A673 (cell line): ENCODE measurements around the gene TRIM71. TPM values are rescaled to one million over a fixed set of nuclear protein-coding genes. Genes with fewer than 3 reads are reported as not detected.

Experiments
- BruUV-seq: library from RNA; stranded (reverse); fragments of 400-500 nt; replicated peaks from 2 replicates; lab custom pipeline; 2021; lab: Mats Ljungman, UMichigan
- CTCF ChIA-PET: fragments of 300-600 bp; sonication (Branson Sonifier 250); formaldehyde crosslinking; loops from one replicate; lab custom pipeline; 2022; ENCODE audit warnings: antibody characterized with exemption; lab: Charles Lee
- POLR2A ChIA-PET: fragments of 300-600 bp; sonication (Branson Sonifier 250); formaldehyde crosslinking; loops from one replicate; lab custom pipeline; 2022; ENCODE audit warnings: antibody characterized with exemption; ENCODE audit not compliant: low non-redundant PET; lab: Charles Lee
- DNase-seq: peaks from one replicate; pipeline ENCODE4 v3.0.0-alpha.2; 2015; ENCODE audit warnings: low spot score
- H3K27ac ChIP-seq: fragments of 200-600 bp; sonication (generic); 2 replicates; pipeline ENCODE4 v1.5.1; 2016; ENCODE audit warnings: mixed run types, low read depth, mild to moderate bottlenecking, mixed read lengths, antibody characterized with exemption, low read length; ENCODE audit not compliant: poor library complexity, severe bottlenecking
- H3K27me3 ChIP-seq: fragments of 200-600 bp; sonication (generic); replicated peaks from 2 replicates; pipeline ENCODE4 v1.6.1; 2017; ENCODE audit warnings: mixed run types, low read depth, mild to moderate bottlenecking, mixed read lengths, antibody characterized with exemption, low read length; ENCODE audit not compliant: insufficient read depth, poor library complexity
- H3K36me3 ChIP-seq: fragments of 200-600 bp; sonication (generic); 2 replicates; pipeline ENCODE4 v1.6.1; 2016; ENCODE audit warnings: mixed run types, mild to moderate bottlenecking, mixed read lengths, antibody characterized with exemption, low read length; ENCODE audit not compliant: insufficient read depth, poor library complexity, severe bottlenecking
- H3K4me1 ChIP-seq: fragments of 200-600 bp; sonication (generic); 2 replicates; pipeline ENCODE4 v1.6.1; 2017; ENCODE audit warnings: mixed run types, mild to moderate bottlenecking, mixed read lengths, antibody characterized with exemption, low read length; ENCODE audit not compliant: insufficient read depth, poor library complexity, severe bottlenecking
- H3K4me3 ChIP-seq: fragments of 200-600 bp; sonication (generic); 2 replicates; pipeline ENCODE4 v1.5.1; 2016; ENCODE audit warnings: low read depth, mixed run types, mild to moderate bottlenecking, mixed read lengths, low read length; ENCODE audit not compliant: poor library complexity, severe bottlenecking
- H3K9me3 ChIP-seq: fragments of 200-600 bp; sonication (generic); 2 replicates; pipeline ENCODE4 v1.6.1; 2016; ENCODE audit warnings: mixed run types, low read depth, mild to moderate bottlenecking, mixed read lengths, antibody characterized with exemption, low read length; ENCODE audit not compliant: poor library complexity, severe bottlenecking
- CTCF ChIP-seq: fragments of 300-800, 200-600 bp; sonication (generic); conservative IDR thresholded peaks from 2 replicates; pipeline ENCODE4 v1.5.1; 2017; ENCODE audit warnings: low read depth, mild to moderate bottlenecking, antibody characterized with exemption, low read length, moderate library complexity, mixed read lengths
- EZH2 ChIP-seq: fragments of 200-600 bp; sonication (generic); IDR thresholded peaks from 2 replicates; pipeline ENCODE4 v1.6.1; 2017; ENCODE audit warnings: borderline replicate concordance, low read depth, mild to moderate bottlenecking, mixed read lengths, antibody characterized with exemption, low read length; ENCODE audit not compliant: poor library complexity, severe bottlenecking
- intact Hi-C: fragments of 100-400 bp; cut with micrococcal nuclease; formaldehyde crosslinking; loops from one replicate; pipeline ENCODE4 v1.10.0; 2022; ENCODE audit not compliant: unreplicated experiment
- total RNA-seq: library from RNA; stranded (reverse); gene quantifications from 2 replicates; pipeline ENCODE4 v1.2.3, GENCODE V29; 2021

The TRIM71 gene
- total RNA-seq, 1 experiment from 2014 or later: 0.30 TPM

GRCh38 chr3:32886296-32886695 lies 68.5 kb downstream of the TRIM71 start:
- CTCF ChIA-PET: no interaction called here
- H3K27ac ChIP-seq: no peak overlapping the region
- H3K36me3 ChIP-seq: no peaks in the 10 kb centered on the region

GRCh38 chr3:32886911-32887310 lies 69.1 kb downstream of the TRIM71 start:
- POLR2A ChIA-PET: no interaction called here
- CTCF ChIA-PET: no interaction called here
- no TSS peak for BruUV-seq
- Histone ChIP-seq H3K36me3 (no peaks in the 10 kb centered on the region), H3K9me3 (no peaks in the 10 kb centered on the region), H3K4me3 (no peak overlapping the region), H3K4me1 (no peaks in the 10 kb centered on the region), H3K27me3 (no peaks in the 10 kb centered on the region), H3K27ac (no peak overlapping the region)
- TF ChIP-seq CTCF (no peak), EZH2 (no peak)
- DNase-seq: no peak
- intact Hi-C loops: no loop called here

More at GRCh38 chr3:32886296-32886695, 68.5 kb downstream of the TRIM71 start:
- H3K4me3 ChIP-seq: no peak overlapping the region
- H3K27me3 ChIP-seq: no peaks in the 10 kb centered on the region
- intact Hi-C loops: no loop called here
- POLR2A ChIA-PET: no interaction called here
- TF ChIP-seq EZH2: no peak
- TF ChIP-seq CTCF: no peak
- BruUV-seq: no TSS peak
- no peaks in the 10 kb centered on the region for H3K4me1 ChIP-seq
- DNase-seq: no peak
- H3K9me3 ChIP-seq: no peaks in the 10 kb centered on the region

- no peak for DNase-seq
- H3K27ac ChIP-seq: no peak overlapping the region
- H3K36me3 ChIP-seq: no peaks in the 10 kb centered on the region
Measured at GRCh38 chr3:32888739-32889138, 70.9 kb downstream of the TRIM71 start.

More at GRCh38 chr3:32888739-32889138, 70.9 kb downstream of the TRIM71 start:
- BruUV-seq: no TSS peak
- no peaks in the 10 kb centered on the region for H3K9me3 ChIP-seq
- intact Hi-C loops: no loop called here
- no peak overlapping the region for H3K4me3 ChIP-seq
- H3K27me3 ChIP-seq: no peaks in the 10 kb centered on the region
- H3K4me1 ChIP-seq: no peaks in the 10 kb centered on the region
- ChIA-PET CTCF (no interaction called here), POLR2A (no interaction called here)
- TF ChIP-seq EZH2 (no peak), CTCF (no peak)
